NB4 (cell line): Measurements from ENCODE around the gene DAP.

Source experiments
- DNase-seq: peaks from one replicate; pipeline ENCODE4 v3.0.0; 2010; ENCODE audit warnings: low read depth
- H3K4me3 ChIP-seq: one replicate; pipeline ENCODE4 v1.5.1; 2011; ENCODE audit warnings: mild to moderate bottlenecking, low read depth, low read length, moderate library complexity
- CTCF ChIP-seq: IDR thresholded peaks from one replicate; pipeline ENCODE4 v1.5.1; 2012; ENCODE audit warnings: low read depth, low read length
- MAX ChIP-seq: IDR thresholded peaks from 2 replicates; pipeline ENCODE4 v1.6.1; 2011; ENCODE audit warnings: low read depth, low read length
- MYC ChIP-seq: IDR thresholded peaks from 2 replicates; pipeline ENCODE4 v1.6.1; 2011; ENCODE audit warnings: low read depth, low read length
- POLR2A ChIP-seq: IDR thresholded peaks from 2 replicates; pipeline ENCODE4 v1.6.1; 2011; ENCODE audit warnings: mild to moderate bottlenecking; ENCODE audit not compliant: insufficient read length; ENCODE audit errors: extremely low read depth

Gene DAP

GRCh38 chr5:10709409-10709808 is 51.6 kb downstream of the DAP start:
- no peak for DNase-seq
- H3K4me3 ChIP-seq = no peak overlapping the region
- TF ChIP-seq MYC = no peak
- no peak for TF ChIP-seq MAX
- no peak for TF ChIP-seq POLR2A
- no peak for TF ChIP-seq CTCF

- H3K4me3 ChIP-seq = no peak overlapping the region
- TF ChIP-seq MAX = no peak
- TF ChIP-seq CTCF = no peak
- TF ChIP-seq POLR2A = no peak
- TF ChIP-seq MYC = no peak
- no peak for DNase-seq
Observed at GRCh38 chr5:10708189-10708944, 52.7 kb downstream of the DAP start.

GRCh38 chr5:10707198-10708142 is 53.6 kb downstream of the DAP start:
- DNase-seq = no peak
- no peak for TF ChIP-seq POLR2A
- TF ChIP-seq CTCF = no peak
- no peak for TF ChIP-seq MAX
- TF ChIP-seq MYC = no peak

GRCh38 chr5:10706326-10706725 is 54.7 kb downstream of the DAP start:
- no peak for DNase-seq
- no peak overlapping the region for H3K4me3 ChIP-seq
- TF ChIP-seq POLR2A (no peak), MYC (no peak), MAX (no peak), CTCF (no peak)

More at GRCh38 chr5:10707198-10708142, 53.6 kb downstream of the DAP start:
- no peak overlapping the region for H3K4me3 ChIP-seq

GRCh38 chr5:10705747-10706146 is 55.3 kb downstream of the DAP start:
- no peak for DNase-seq
- TF ChIP-seq CTCF (no peak), MAX (no peak), MYC (no peak), POLR2A (no peak)
- H3K4me3 ChIP-seq = no peak overlapping the region
